Measurements from ENCODE around the gene SRBD1.
A peak's percentile ranks its signal among the peaks of the same experiment; 100 is the strongest.

The SRBD1 gene

GRCh38 chr2:45595721-45596435, 15.2 kb downstream of the SRBD1 start:
- ATAC-seq (ENCODE audit: insufficient read depth, low read depth) = no peak
- Histone ChIP-seq H3K9me3 (ENCODE audit: insufficient read depth, low read length, severe bottlenecking) (no peaks in the 10 kb centered on the region), H3K79me2 (ENCODE audit: insufficient read depth, low read length) (peaks cover 4% of the 10 kb centered on the region), H3K36me3 (ENCODE audit: insufficient read depth, low read length) (peaks cover 83% of the 10 kb centered on the region), H3K9ac (ENCODE audit: low read depth, low read length) (no peak overlapping the region), H2AFZ (ENCODE audit: low read depth, low read length) (no peak overlapping the region), H3K4me3 (ENCODE audit: low read depth in 1 of 2, low read length in 2 of 2) (no peak overlapping the region), H3K4me1 (ENCODE audit: insufficient read depth, low read length) (no peaks in the 10 kb centered on the region), H3K27ac (ENCODE audit: low read length) (no peak overlapping the region), H3K27me3 (ENCODE audit: insufficient read depth, low read length, poor library complexity) (no peaks in the 10 kb centered on the region), H3K4me2 (ENCODE audit: insufficient read depth, low read length) (no peak overlapping the region), H4K20me1 (ENCODE audit: insufficient read depth, low read length) (no peaks in the 10 kb centered on the region)
- no peak for DNase-seq
- no peak for TF ChIP-seq CTCF (IDR thresholded peaks at IDR 0.05; ENCODE audit: borderline replicate concordance, extremely low read depth, low read length, poor library complexity, severe bottlenecking)
- no peak for TF ChIP-seq EZH2 (IDR thresholded peaks at IDR 0.05; ENCODE audit: borderline replicate concordance, low read depth, low read length, severe bottlenecking)

GRCh38 chr2:45591073-45591472, 20.0 kb downstream of the SRBD1 start:
- Histone ChIP-seq H3K27ac (ENCODE audit: low read length) (no peak overlapping the region), H3K9me3 (ENCODE audit: insufficient read depth, low read length, severe bottlenecking) (no peaks in the 10 kb centered on the region), H4K20me1 (ENCODE audit: insufficient read depth, low read length) (no peaks in the 10 kb centered on the region), H3K79me2 (ENCODE audit: insufficient read depth, low read length) (peaks cover 7% of the 10 kb centered on the region), H2AFZ (ENCODE audit: low read depth, low read length) (no peak overlapping the region), H3K9ac (ENCODE audit: low read depth, low read length) (no peak overlapping the region), H3K36me3 (ENCODE audit: insufficient read depth, low read length) (peaks cover 39% of the 10 kb centered on the region; the same call in 1 of the 2 replicates), H3K4me3 (ENCODE audit: low read depth in 1 of 2, low read length in 2 of 2) (no peak overlapping the region), H3K4me1 (ENCODE audit: insufficient read depth, low read length) (peaks cover 6% of the 10 kb centered on the region; the same call in 1 of the 2 replicates), H3K4me2 (ENCODE audit: insufficient read depth, low read length) (no peak overlapping the region), H3K27me3 (ENCODE audit: insufficient read depth, low read length, poor library complexity) (no peaks in the 10 kb centered on the region)
- DNase-seq (no peak), ATAC-seq (ENCODE audit: insufficient read depth, low read depth) (no peak)
- no peak for TF ChIP-seq EZH2 (IDR thresholded peaks at IDR 0.05; ENCODE audit: borderline replicate concordance, low read depth, low read length, severe bottlenecking)
- TF ChIP-seq CTCF (IDR thresholded peaks at IDR 0.05; ENCODE audit: borderline replicate concordance, extremely low read depth, low read length, poor library complexity, severe bottlenecking) = no peak

DNA sequence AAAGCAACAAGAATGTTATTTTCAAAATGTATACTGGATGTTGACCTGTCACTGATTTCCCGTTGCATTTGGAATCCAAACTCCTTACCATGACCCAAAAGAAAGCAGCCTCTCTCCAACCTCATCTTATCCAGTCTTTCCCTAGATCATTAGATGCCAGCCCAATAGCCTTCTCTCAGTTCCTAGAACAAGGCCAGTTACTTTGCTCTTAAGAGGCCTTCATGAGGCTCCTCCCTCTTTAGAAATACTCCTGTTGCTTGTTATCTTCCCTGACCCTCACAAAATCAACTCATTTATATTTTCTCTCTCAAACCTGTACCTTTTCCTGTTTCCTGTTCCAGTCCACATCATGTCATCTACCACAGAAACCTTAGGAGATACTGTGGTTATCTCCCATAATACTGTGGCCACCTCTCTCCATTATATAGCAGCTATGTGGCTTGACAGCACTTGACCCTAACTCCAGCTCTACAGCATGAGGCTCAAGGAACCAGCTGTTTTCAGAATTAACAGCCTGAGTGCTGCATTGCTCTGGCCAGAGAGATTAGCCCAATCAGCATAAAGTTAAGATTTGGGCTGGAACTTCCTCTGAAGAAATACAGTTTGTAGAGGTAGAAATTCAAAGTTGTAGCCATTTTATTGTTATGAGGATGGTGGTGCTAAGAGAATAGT, 22.8 kb downstream of the SRBD1 start:
- no peak overlapping the region for H3K27ac ChIP-seq (ENCODE audit: low read length)
- peaks cover 5% of the 10 kb centered on the region for H3K79me2 ChIP-seq (ENCODE audit: insufficient read depth, low read length)
- no peak overlapping the region for H3K4me2 ChIP-seq (ENCODE audit: insufficient read depth, low read length)
- DNase-seq (no peak), ATAC-seq (ENCODE audit: insufficient read depth, low read depth) (peak; percentile 43; the same call in 1 of the 3 replicates)
- H3K9me3 ChIP-seq (ENCODE audit: insufficient read depth, low read length, severe bottlenecking) = no peaks in the 10 kb centered on the region
- H3K36me3 ChIP-seq (ENCODE audit: insufficient read depth, low read length) = peaks cover 20% of the 10 kb centered on the region; the same call in 1 of the 2 replicates
- peaks cover 6% of the 10 kb centered on the region; the same call in 1 of the 2 replicates for H3K4me1 ChIP-seq (ENCODE audit: insufficient read depth, low read length)
- H3K4me3 ChIP-seq (ENCODE audit: low read depth in 1 of 2, low read length in 2 of 2) = no peak overlapping the region
- no peak overlapping the region for H2AFZ ChIP-seq (ENCODE audit: low read depth, low read length)
- H4K20me1 ChIP-seq (ENCODE audit: insufficient read depth, low read length) = no peaks in the 10 kb centered on the region
- H3K27me3 ChIP-seq (ENCODE audit: insufficient read depth, low read length, poor library complexity) = no peaks in the 10 kb centered on the region
- no peak overlapping the region for H3K9ac ChIP-seq (ENCODE audit: low read depth, low read length)
- TF ChIP-seq CTCF (IDR thresholded peaks at IDR 0.05; ENCODE audit: borderline replicate concordance, extremely low read depth, low read length, poor library complexity, severe bottlenecking) (no peak), EZH2 (IDR thresholded peaks at IDR 0.05; ENCODE audit: borderline replicate concordance, low read depth, low read length, severe bottlenecking) (no peak)
